GM12878 (cell line): Measurements from ENCODE around the gene PPP1R1C. TPM values are rescaled to one million over a fixed set of nuclear protein-coding genes. Genes with fewer than 3 reads are reported as not detected.

Source experiments
- ATAC-seq: fragments of 200-7000 bp; cut with Tn5 transposase; 3 replicates; pipeline ENCODE4 v1.9.1; 2020; ENCODE audit warnings: mild to moderate bottlenecking, moderate library complexity
- BruUV-seq: library from RNA; stranded (reverse); fragments of 400-500 nt; replicated peaks from 2 replicates; lab custom pipeline; 2021; lab: Mats Ljungman, UMichigan
- CTCF ChIA-PET: fragments of 300-600 bp; sonication (Branson Sonifier 250); formaldehyde crosslinking; extraction: SDS; loops from one replicate; lab custom pipeline; 2021; ENCODE audit warnings: inconsistent platforms; lab: Yijun Ruan, JAX
- POLR2A ChIA-PET: fragments of 350-600 bp; formaldehyde crosslinking; extraction: SDS; loops from one replicate; lab custom pipeline; 2021; ENCODE audit warnings: inconsistent platforms; lab: Charles Lee
- RAD21 ChIA-PET: fragments of 300-600 bp; sonication (Branson Sonifier 250); formaldehyde crosslinking; loops from one replicate; lab custom pipeline; 2023; ENCODE audit warnings: antibody characterized with exemption; ENCODE audit not compliant: unreplicated experiment; lab: Charles Lee
- SMC1A ChIA-PET: fragments of 300-600 bp; sonication (Branson Sonifier 250); formaldehyde crosslinking; loops from one replicate; lab custom pipeline; 2023; ENCODE audit not compliant: unreplicated experiment, uncharacterized antibody; lab: Charles Lee
- DNase-seq: peaks from one replicate; pipeline ENCODE4 v3.0.0-alpha.2; 2011; ENCODE audit warnings: low read depth, low spot score
- FAIRE-seq: peaks from 3 replicates; lab custom pipeline; 2011; peaks lifted over from hg19 to GRCh38; lab: Jason Lieb, UNC
- H2AFZ ChIP-seq: 2 replicates; pipeline ENCODE4 v1.6.0; 2011; ENCODE audit warnings: low read depth, low read length, control low read depth; ENCODE audit not compliant: control insufficient read depth
- H3K27ac ChIP-seq: 2 replicates; pipeline ENCODE4 v1.5.1; 2011; ENCODE audit warnings: control low read depth; ENCODE audit not compliant: control insufficient read depth, insufficient read depth
- H3K27me3 ChIP-seq, 2 experiments: replicated peaks in 1 of 2; 2 replicates each; pipeline versions ENCODE4 v1.6.0 to v1.6.1; 2011; ENCODE audit warnings: low read length in 1 of 2; ENCODE audit not compliant: control insufficient read depth in 2 of 2, insufficient read depth in 2 of 2
- H3K36me3 ChIP-seq, 2 experiments: 2 replicates each; pipeline ENCODE4 v1.5.1; 2011; ENCODE audit warnings: low read length in 1 of 2; ENCODE audit not compliant: control insufficient read depth in 2 of 2, insufficient read depth in 2 of 2
- H3K4me1 ChIP-seq: 2 replicates; pipeline ENCODE4 v1.6.1; 2011; ENCODE audit warnings: mild to moderate bottlenecking, low read length, moderate library complexity, mixed read lengths; ENCODE audit not compliant: control insufficient read depth, insufficient read depth
- H3K4me2 ChIP-seq: 2 replicates; pipeline ENCODE4 v1.6.0; 2011; ENCODE audit warnings: control low read depth; ENCODE audit not compliant: control insufficient read depth, insufficient read depth
- H3K4me3 ChIP-seq: fragments of 200-600 bp; sonication (generic); 2 replicates; pipeline ENCODE4 v1.5.1; 2016
- H3K79me2 ChIP-seq: 2 replicates; pipeline ENCODE4 v1.6.0; 2011; ENCODE audit warnings: low read length; ENCODE audit not compliant: control insufficient read depth, insufficient read depth
- H3K9ac ChIP-seq: 2 replicates; pipeline ENCODE4 v1.8.0; 2011; ENCODE audit warnings: low read length, control low read depth, mixed read lengths; ENCODE audit not compliant: control insufficient read depth, insufficient read depth
- H3K9me3 ChIP-seq: replicated peaks from 3 replicates; pipeline ENCODE4 v1.5.1; 2011; ENCODE audit warnings: mild to moderate bottlenecking, low read length; ENCODE audit not compliant: control insufficient read depth, insufficient read depth
- H4K20me1 ChIP-seq: 2 replicates; pipeline ENCODE4 v1.6.0; 2011; ENCODE audit not compliant: control insufficient read depth, insufficient read depth
- BMI1 ChIP-seq: fragments of 450-650 bp; IDR thresholded peaks from 2 replicates; pipeline ENCODE4 v1.6.1; 2016; ENCODE audit warnings: mild to moderate bottlenecking, moderate library complexity, borderline replicate concordance
- CBX5 ChIP-seq: sonication (generic); IDR thresholded peaks from 2 replicates; pipeline ENCODE4 v1.6.1; 2016; ENCODE audit warnings: low read depth, moderate library complexity, mild to moderate bottlenecking, inconsistent platforms
- CHD4 ChIP-seq: fragments of 200-600 bp; sonication (generic); IDR thresholded peaks from 2 replicates; pipeline ENCODE4 v1.6.1; 2016; ENCODE audit warnings: mild to moderate bottlenecking
- FOXK2 ChIP-seq: fragments of 450-650 bp; IDR thresholded peaks from 2 replicates; pipeline ENCODE4 v1.6.1; 2017; ENCODE audit warnings: mild to moderate bottlenecking, moderate library complexity
- MXI1 ChIP-seq: fragments of 150-350 bp; IDR thresholded peaks from 2 replicates; pipeline ENCODE4 v1.6.1; 2011; ENCODE audit warnings: low read depth, mild to moderate bottlenecking, inconsistent platforms, low read length, improper control_type of control experiment
- NKRF ChIP-seq: fragments of 450-650 bp; conservative IDR thresholded peaks from 2 replicates; pipeline ENCODE4 v1.6.1; 2017; ENCODE audit warnings: mild to moderate bottlenecking, moderate library complexity
- PBX3 ChIP-seq: IDR thresholded peaks from 2 replicates; pipeline ENCODE4 v1.6.1; 2011; ENCODE audit warnings: mild to moderate bottlenecking, low read depth, low read length, moderate library complexity; ENCODE audit not compliant: insufficient replicate concordance
- REST ChIP-seq: IDR thresholded peaks from 2 replicates; pipeline ENCODE4 v1.6.1; 2012; ENCODE audit warnings: mild to moderate bottlenecking, low read depth, low read length
- SKIL ChIP-seq: fragments of 450-650 bp; IDR thresholded peaks from 2 replicates; pipeline ENCODE4 v1.6.1; 2017; ENCODE audit warnings: mild to moderate bottlenecking, low read depth, inconsistent platforms; ENCODE audit not compliant: poor library complexity, severe bottlenecking
- ZBTB33 ChIP-seq: fragments of 450-650 bp; IDR thresholded peaks from 2 replicates; pipeline ENCODE4 v1.6.1; 2017; ENCODE audit warnings: mild to moderate bottlenecking
- ZNF217 ChIP-seq: fragments of 450-650 bp; IDR thresholded peaks from 2 replicates; pipeline ENCODE4 v1.6.1; 2017; ENCODE audit warnings: antibody characterized with exemption, mild to moderate bottlenecking
- WGBS: methylation state at CpG from one replicate; pipeline ENCODE4 v1.1.6; 2016; ENCODE audit warnings: low lambda C conversion rate; ENCODE audit not compliant: insufficient replicate concordance, insufficient coverage; ENCODE audit errors: missing lambda C conversion rate; 5-methylcytosine and 5-hydroxymethylcytosine counted together
- in situ Hi-C: fragments of 300-500 bp; cut with MboI; formaldehyde crosslinking; loops from 9 replicates; pipeline ENCODE4 v1.14.3; 2018; ENCODE audit warnings: mixed read lengths
- intact Hi-C: fragments of 100-400 bp; cut with micrococcal nuclease; formaldehyde crosslinking; loops from one replicate; pipeline ENCODE4 v1.14.2; 2022; ENCODE audit not compliant: unreplicated experiment
- polyA plus RNA-seq, 11 experiments: library from polyadenylated mRNA; depleted of rRNA in 4 of 11; unstranded in 6 of 11; stranded (reverse) in 5 of 11; fragments of >200 nt; fragmentation: Nextera tagmentation in 4 of 11; fragmentation: Illumina TruSeq in 1 of 11; extraction: Ambion mirVana in 4 of 11; extraction: Trizol in 1 of 11; gene quantifications; 1 replicate in 1 of 11; 2 replicates in 10 of 11; pipeline versions ENCODE4 v1.2.1 to v1.2.3, GENCODE V29; 2011 to 2016; ENCODE audit warnings: inconsistent platforms in 2 of 11, missing spikeins in 2 of 11, low read depth in 1 of 11
- total RNA-seq, 4 experiments: library from RNA; depleted of rRNA in 3 of 4; stranded (reverse); fragments of >200 nt in 3 of 4; fragmentation: Illumina TruSeq in 1 of 4; extraction: Trizol in 1 of 4; gene quantifications; 2 replicates each; pipeline versions ENCODE4 v1.2.1 to v1.2.3, GENCODE V29; 2013 to 2021

Gene PPP1R1C
- total and polyA plus RNA-seq, 10 of the 15 experiments (the other 5 are each of a cell fraction or from before 2014, with no cell fraction given), result 0.11 TPM; not detected in 9

GRCh38 chr2:182090486-182090885 lies 104.8 kb downstream of the PPP1R1C start (continued):
- TF ChIP-seq PBX3 (no peak), CHD4 (no peak), CBX5 (no peak)

GRCh38 chr2:182097571-182098164 lies 112.0 kb downstream of the PPP1R1C start:
- Histone ChIP-seq H3K79me2 (no peaks in the 10 kb centered on the region), H3K4me1 (no peaks in the 10 kb centered on the region), H3K27me3 (no peaks in the 10 kb centered on the region; a peak in 1 of 4 replicates), H3K4me2 (no peak overlapping the region), H3K36me3 (no peaks in the 10 kb centered on the region), H3K9me3 (no peaks in the 10 kb centered on the region), H3K9ac (no peak overlapping the region), H2AFZ (no peak overlapping the region), H4K20me1 (no peaks in the 10 kb centered on the region), H3K4me3 (no peak overlapping the region), H3K27ac (no peak overlapping the region)
- no TSS peak for BruUV-seq
- no peak for ATAC-seq
- ChIA-PET POLR2A (no interaction called here), SMC1A (no interaction called here), RAD21 (no interaction called here), CTCF (interaction anchor here (1.3 kb wide), 1 partner anchor 551 kb away, joined by 3 read pairs; no protein-coding TSS in a partner anchor)
- FAIRE-seq, result peak; percentile 7
- no peak for DNase-seq
- intact Hi-C loops (no loop called here), in situ Hi-C loops (no loop called here)
- 10% methylated on average over 2 of the region's 2 CpGs for WGBS
- TF ChIP-seq ZNF217 (no peak), BMI1 (no peak), SKIL (no peak), FOXK2 (no peak), ZBTB33 (no peak), NKRF (no peak), REST (no peak), MXI1 (no peak)
